A549 (cell line): ENCODE results near the gene PTPDC1. TPM values are rescaled to one million over a fixed set of nuclear protein-coding genes. Genes with fewer than 3 reads are reported as not detected.

ENCODE experiments used
- ATAC-seq, 2 experiments: fragments of 200-7000 bp in 1 of 2; fragments of >200 bp in 1 of 2; cut with Nextera tagmentation in 1 of 2; cut with Tn5 transposase in 1 of 2; 3 replicates each; pipeline versions ENCODE4 v1.8.0 to v1.9.1; 2018 to 2020; ENCODE audit warnings: mild to moderate bottlenecking in 1 of 2, moderate library complexity in 1 of 2
- CTCF ChIA-PET: fragments of 300-600 bp; sonication (Branson Sonifier 250); formaldehyde crosslinking; extraction: SDS; loops from one replicate; lab custom pipeline; 2021; ENCODE audit warnings: antibody characterized with exemption, inconsistent platforms; lab: Yijun Ruan, JAX
- POLR2A ChIA-PET: fragments of 350-600 bp; formaldehyde crosslinking; extraction: SDS; loops from one replicate; lab custom pipeline; 2021; ENCODE audit warnings: antibody characterized with exemption, inconsistent platforms; lab: Yijun Ruan, JAX
- DNase-seq, 2 experiments: peaks; one replicate each; pipeline versions ENCODE4 v3.0.0 to v3.0.0-alpha.2; 2011 to 2016; ENCODE audit warnings: low read depth in 1 of 2, low spot score in 1 of 2
- FAIRE-seq: peaks from 2 replicates; lab custom pipeline; 2011; peaks lifted over from hg19 to GRCh38; lab: Jason Lieb, UNC
- H3K27ac ChIP-seq, 2 experiments: fragments of >200 bp; sonication (Bioruptor Twin); formaldehyde crosslinking; 3 replicates each; pipeline ENCODE4 v1.5.1; 2016 to 2017
- H3K4me1 ChIP-seq: fragments of >200 bp; sonication (Bioruptor Twin); formaldehyde crosslinking; 3 replicates; pipeline ENCODE4 v1.6.1; 2016
- H3K4me2 ChIP-seq: fragments of >200 bp; sonication (Bioruptor Twin); formaldehyde crosslinking; 3 replicates; pipeline ENCODE4 v1.6.1; 2016
- H3K4me3 ChIP-seq: fragments of >200 bp; sonication (Bioruptor Twin); formaldehyde crosslinking; 3 replicates; pipeline ENCODE4 v1.5.1; 2016
- H3K9me3 ChIP-seq: fragments of >200 bp; sonication (Bioruptor Twin); formaldehyde crosslinking; 3 replicates; pipeline ENCODE4 v1.6.1; 2016
- BHLHE40 ChIP-seq: IDR thresholded peaks from 2 replicates; pipeline ENCODE4 v1.6.1; 2012; ENCODE audit warnings: low read depth, low read length, inconsistent platforms
- CEBPB ChIP-seq, 2 experiments: fragments of >200 bp in 1 of 2; sonication (Bioruptor Twin) in 1 of 2; formaldehyde crosslinking in 1 of 2; IDR thresholded peaks; 2 replicates each; pipeline ENCODE4 v1.6.1; 2012 to 2016
- CHD2 ChIP-seq: fragments of 150-350 bp; IDR thresholded peaks from 2 replicates; pipeline ENCODE4 v1.6.1; 2014; ENCODE audit warnings: low read length; ENCODE audit not compliant: partially characterized antibody
- CHD4 ChIP-seq: fragments of 200-600 bp; sonication (generic); IDR thresholded peaks from 2 replicates; pipeline ENCODE4 v1.6.1; 2016; ENCODE audit warnings: antibody characterized with exemption, mild to moderate bottlenecking, borderline replicate concordance
- ESRRA ChIP-seq: fragments of 150-350 bp; IDR thresholded peaks from 2 replicates; pipeline ENCODE4 v1.6.1; 2014; ENCODE audit warnings: mild to moderate bottlenecking, low read length, borderline replicate concordance
- FOSL2 ChIP-seq, 2 experiments: fragments of 450-650 bp in 1 of 2; fragments of >200 bp in 1 of 2; sonication (Bioruptor Twin) in 1 of 2; formaldehyde crosslinking; IDR thresholded peaks; 2 replicates each; pipeline versions ENCODE4 v1.5.0 to v1.6.1; 2016 to 2020; ENCODE audit warnings: mild to moderate bottlenecking in 1 of 2, moderate library complexity in 1 of 2
- FOXS1 ChIP-seq: fragments of 250-450 bp; sonication (Bioruptor Pico); IDR thresholded peaks from 2 replicates; pipeline ENCODE4 v1.5.0; 2020; ENCODE audit warnings: mild to moderate bottlenecking, moderate library complexity
- HEYL ChIP-seq: fragments of 250-450 bp; sonication (Bioruptor Pico); IDR thresholded peaks from 2 replicates; pipeline ENCODE4 v1.8.0; 2021; ENCODE audit warnings: mild to moderate bottlenecking, moderate library complexity
- JUN ChIP-seq, 2 experiments: fragments of >200 bp; sonication (Bioruptor Twin); formaldehyde crosslinking; IDR thresholded peaks; 2 replicates in 1 of 2; 3 replicates in 1 of 2; pipeline ENCODE4 v1.6.1; 2016 to 2017
- JUNB ChIP-seq: fragments of >200 bp; sonication (Bioruptor Twin); formaldehyde crosslinking; IDR thresholded peaks from 2 replicates; pipeline ENCODE4 v1.6.1; 2016
- MAFK ChIP-seq: fragments of 450-650 bp; IDR thresholded peaks from 2 replicates; pipeline ENCODE4 v1.6.1; 2014; ENCODE audit not compliant: partially characterized antibody
- PHF8 ChIP-seq: fragments of 200-600 bp; sonication (generic); IDR thresholded peaks from 2 replicates; pipeline ENCODE4 v1.6.1; 2016; ENCODE audit warnings: low read depth, mild to moderate bottlenecking, antibody characterized with exemption, moderate library complexity, borderline replicate concordance
- POLR2AphosphoS2 ChIP-seq: conservative IDR thresholded peaks from 2 replicates; pipeline ENCODE4 v1.6.1; 2012; ENCODE audit warnings: low read length, improper control_type of control experiment, inconsistent platforms
- RAD21 ChIP-seq, 2 experiments: fragments of >200 bp in 1 of 2; sonication (Bioruptor Twin) in 1 of 2; formaldehyde crosslinking in 1 of 2; IDR thresholded peaks in 1 of 2; conservative IDR thresholded peaks in 1 of 2; 2 replicates in 1 of 2; 3 replicates in 1 of 2; pipeline ENCODE4 v1.6.1; 2012 to 2018; ENCODE audit warnings: inconsistent platforms in 1 of 2
- RARB ChIP-seq: fragments of 250-450 bp; sonication (Bioruptor Pico); IDR thresholded peaks from 2 replicates; pipeline ENCODE4 v1.8.0; 2021; ENCODE audit warnings: mild to moderate bottlenecking, moderate library complexity
- RCOR1 ChIP-seq: fragments of 150-350 bp; IDR thresholded peaks from 2 replicates; pipeline ENCODE4 v1.6.1; 2014; ENCODE audit warnings: antibody characterized with exemption, low read length, low read depth
- SMC3 ChIP-seq: fragments of >200 bp; sonication (Bioruptor Twin); formaldehyde crosslinking; IDR thresholded peaks from 3 replicates; pipeline ENCODE4 v1.6.1; 2018; ENCODE audit warnings: inconsistent platforms
- TP53 ChIP-seq: fragments of 250-450 bp; sonication (Bioruptor Pico); IDR thresholded peaks from 2 replicates; pipeline ENCODE4 v1.5.0; 2021; ENCODE audit warnings: mild to moderate bottlenecking, moderate library complexity
- ZC3H11A ChIP-seq: fragments of 450-650 bp; IDR thresholded peaks from 2 replicates; pipeline ENCODE4 v1.6.1; 2014; ENCODE audit warnings: antibody characterized with exemption, mild to moderate bottlenecking
- ZFP36 ChIP-seq: fragments of 450-650 bp; IDR thresholded peaks from 2 replicates; pipeline ENCODE4 v1.6.1; 2014; ENCODE audit warnings: borderline replicate concordance; ENCODE audit not compliant: partially characterized antibody
- WGBS: methylation state at CpG from one replicate; pipeline ENCODE4 v1.1.6; 2017; ENCODE audit errors: missing lambda C conversion rate; 5-methylcytosine and 5-hydroxymethylcytosine counted together
- polyA minus RNA-seq: library from RNA; depleted of rRNA, polyadenylated mRNA; stranded (reverse); fragments of >200 nt; gene quantifications from 2 replicates; pipeline ENCODE4 v1.2.3, GENCODE V29; 2011; rRNA and poly(A)+ RNA removed
- polyA plus RNA-seq, 4 experiments: library from polyadenylated mRNA; depleted of rRNA in 3 of 4; stranded (reverse); fragments of >200 nt; fragmentation: RNase III in 1 of 4; extraction: RNeasy Plus Mini Kit Qiagen cat#74134 plus additional on column Dnase treatment in 1 of 4; gene quantifications; 2 replicates in 3 of 4; 3 replicates in 1 of 4; pipeline ENCODE4 v1.2.3, GENCODE V29; 2011 to 2017
- TF ChIP-seq, protein P1 (sequence below): IDR thresholded peaks from 2 replicates; pipeline ENCODE4 v1.6.1; 2012
- TF ChIP-seq, protein P2 (sequence below): fragments of 250-450 bp; sonication (Bioruptor Pico); IDR thresholded peaks from 2 replicates; pipeline ENCODE4 v1.5.0; 2021; ENCODE audit warnings: mild to moderate bottlenecking, moderate library complexity, borderline replicate concordance

PTPDC1 gene, protein sequence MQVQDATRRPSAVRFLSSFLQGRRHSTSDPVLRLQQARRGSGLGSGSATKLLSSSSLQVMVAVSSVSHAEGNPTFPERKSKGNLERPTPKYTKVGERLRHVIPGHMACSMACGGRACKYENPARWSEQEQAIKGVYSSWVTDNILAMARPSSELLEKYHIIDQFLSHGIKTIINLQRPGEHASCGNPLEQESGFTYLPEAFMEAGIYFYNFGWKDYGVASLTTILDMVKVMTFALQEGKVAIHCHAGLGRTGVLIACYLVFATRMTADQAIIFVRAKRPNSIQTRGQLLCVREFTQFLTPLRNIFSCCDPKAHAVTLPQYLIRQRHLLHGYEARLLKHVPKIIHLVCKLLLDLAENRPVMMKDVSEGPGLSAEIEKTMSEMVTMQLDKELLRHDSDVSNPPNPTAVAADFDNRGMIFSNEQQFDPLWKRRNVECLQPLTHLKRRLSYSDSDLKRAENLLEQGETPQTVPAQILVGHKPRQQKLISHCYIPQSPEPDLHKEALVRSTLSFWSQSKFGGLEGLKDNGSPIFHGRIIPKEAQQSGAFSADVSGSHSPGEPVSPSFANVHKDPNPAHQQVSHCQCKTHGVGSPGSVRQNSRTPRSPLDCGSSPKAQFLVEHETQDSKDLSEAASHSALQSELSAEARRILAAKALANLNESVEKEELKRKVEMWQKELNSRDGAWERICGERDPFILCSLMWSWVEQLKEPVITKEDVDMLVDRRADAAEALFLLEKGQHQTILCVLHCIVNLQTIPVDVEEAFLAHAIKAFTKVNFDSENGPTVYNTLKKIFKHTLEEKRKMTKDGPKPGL
- polyA plus RNA-seq (2011; rRNA removed) = 15.1 and 16.9 TPM in 2 replicates
- 3.6 and 4.2 TPM in 2 replicates for polyA plus RNA-seq (2012; cell fraction: cytosol; rRNA removed)
- polyA plus RNA-seq (2012; cell fraction: nucleus; rRNA removed) = 5.1 and 7.0 TPM in 2 replicates
- polyA plus RNA-seq (2017; fragmentation: RNase III; extraction: RNeasy Plus Mini Kit Qiagen cat#74134 plus additional on column Dnase treatment) = 3.6 to 3.9 TPM (median 3.8 TPM) in 3 replicates
- polyA minus RNA-seq = 15.9 and 18.1 TPM in 2 replicates

DNA sequence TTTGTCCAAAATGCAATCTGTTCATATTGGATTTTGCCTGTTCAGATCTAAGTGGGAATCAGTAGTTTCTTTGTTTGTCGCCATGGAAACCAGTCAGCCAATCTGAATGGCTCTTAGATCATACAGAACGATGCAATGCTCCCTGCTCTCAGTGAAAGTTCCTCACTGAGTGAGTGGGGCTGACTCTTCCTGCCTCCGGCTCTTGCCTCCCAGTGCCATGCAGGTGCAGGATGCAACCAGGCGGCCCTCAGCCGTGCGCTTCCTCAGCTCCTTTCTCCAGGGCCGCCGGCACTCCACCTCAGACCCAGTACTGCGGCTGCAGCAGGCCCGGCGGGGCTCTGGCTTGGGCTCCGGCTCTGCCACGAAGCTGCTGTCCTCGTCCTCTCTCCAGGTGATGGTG lies at the start of gene PTPDC1:
Gene PTPDC1 (plus strand): TSS at position 151 of the 400 bp plus-strand sequence. CDS start 67 bp downstream, at position 218.
- CTCF ChIA-PET = interaction anchor here (1.2 to 2.0 kb wide), 3 partner anchors 19 to 129 kb away, joined by 3 to 9 read pairs (median 8); no protein-coding TSS in a partner anchor
- peak in 1 of 2 experiments; percentile 33 for DNase-seq
- no peak within 1 kb of the TSS for H3K4me3 ChIP-seq
- peak within 1 kb of the TSS; percentile 46 to 74; a peak in 5 of 6 replicates for H3K27ac ChIP-seq
- H3K9me3 ChIP-seq = no peaks in the 10 kb centered on the region
- peak in 1 of 2 experiments; percentile 78; a peak in 4 of 6 replicates for ATAC-seq
- TF ChIP-seq JUN (IDR thresholded peaks at IDR 0.05) (no peak), BHLHE40 (no peak), RAD21 (conservative IDR thresholded peaks at IDR 0.05 in 1 of 2, IDR thresholded peaks at IDR 0.05 in 1 of 2) (no peak), POLR2AphosphoS2 (no peak)
- TF ChIP-seq, protein P1, sequence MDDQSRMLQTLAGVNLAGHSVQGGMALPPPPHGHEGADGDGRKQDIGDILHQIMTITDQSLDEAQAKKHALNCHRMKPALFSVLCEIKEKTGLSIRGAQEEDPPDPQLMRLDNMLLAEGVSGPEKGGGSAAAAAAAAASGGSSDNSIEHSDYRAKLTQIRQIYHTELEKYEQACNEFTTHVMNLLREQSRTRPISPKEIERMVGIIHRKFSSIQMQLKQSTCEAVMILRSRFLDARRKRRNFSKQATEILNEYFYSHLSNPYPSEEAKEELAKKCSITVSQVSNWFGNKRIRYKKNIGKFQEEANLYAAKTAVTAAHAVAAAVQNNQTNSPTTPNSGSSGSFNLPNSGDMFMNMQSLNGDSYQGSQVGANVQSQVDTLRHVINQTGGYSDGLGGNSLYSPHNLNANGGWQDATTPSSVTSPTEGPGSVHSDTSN = no peak
- 94% methylated on average over 14 of the region's 14 CpGs for WGBS
- peaks cover 18% of the 10 kb centered on the region; the same call in 2 of the 3 replicates for H3K4me1 ChIP-seq
- FAIRE-seq = no peak
- POLR2A ChIA-PET = no interaction called here
- H3K4me2 ChIP-seq = peak within 1 kb of the TSS; percentile 1; the same call in 1 of the 3 replicates

DNA sequence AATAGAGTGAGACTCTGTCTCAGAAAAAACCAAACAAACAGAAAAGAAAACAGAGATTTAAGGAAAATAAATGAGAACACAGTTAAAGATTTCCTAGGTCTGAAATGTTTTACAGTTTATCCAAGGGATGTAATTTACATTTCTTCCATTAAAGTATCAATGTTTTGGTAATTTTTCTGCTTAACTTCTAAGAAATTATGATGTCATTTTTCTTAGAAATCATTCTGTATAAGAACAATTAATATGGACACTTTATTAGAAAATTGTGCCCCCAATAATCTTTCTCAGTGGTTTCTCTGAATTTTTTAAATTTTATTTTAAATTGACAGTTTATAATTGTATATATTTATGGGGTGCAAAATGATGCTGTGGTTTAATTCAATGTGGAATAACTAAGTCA lies 49.8 kb upstream of the PTPDC1 start:
- CTCF ChIA-PET = no interaction called here
- DNase-seq (no peak), FAIRE-seq (no peak), ATAC-seq (no peak)
- H3K4me3 ChIP-seq = no peak overlapping the region
- POLR2A ChIA-PET = no interaction called here
- no peaks in the 10 kb centered on the region for H3K9me3 ChIP-seq
- TF ChIP-seq RARB (CRISPR knock-in tag) (no peak), HEYL (no peak), ESRRA (no peak), PHF8 (no peak), ZC3H11A (no peak), CHD4 (no peak), ZFP36 (no peak), FOSL2 (IDR thresholded peaks at IDR 0.05) (no peak), FOSL2 (CRISPR knock-in tag; IDR thresholded peaks at IDR 0.05) (no peak), POLR2AphosphoS2 (no peak), FOXS1 (CRISPR knock-in tag) (no peak), RCOR1 (no peak), TP53 (CRISPR knock-in tag) (no peak), SMC3 (no peak), MAFK (no peak), CHD2 (no peak), JUNB (no peak), CEBPB (IDR thresholded peaks at IDR 0.05) (no peak)
- TF ChIP-seq, protein P2, sequence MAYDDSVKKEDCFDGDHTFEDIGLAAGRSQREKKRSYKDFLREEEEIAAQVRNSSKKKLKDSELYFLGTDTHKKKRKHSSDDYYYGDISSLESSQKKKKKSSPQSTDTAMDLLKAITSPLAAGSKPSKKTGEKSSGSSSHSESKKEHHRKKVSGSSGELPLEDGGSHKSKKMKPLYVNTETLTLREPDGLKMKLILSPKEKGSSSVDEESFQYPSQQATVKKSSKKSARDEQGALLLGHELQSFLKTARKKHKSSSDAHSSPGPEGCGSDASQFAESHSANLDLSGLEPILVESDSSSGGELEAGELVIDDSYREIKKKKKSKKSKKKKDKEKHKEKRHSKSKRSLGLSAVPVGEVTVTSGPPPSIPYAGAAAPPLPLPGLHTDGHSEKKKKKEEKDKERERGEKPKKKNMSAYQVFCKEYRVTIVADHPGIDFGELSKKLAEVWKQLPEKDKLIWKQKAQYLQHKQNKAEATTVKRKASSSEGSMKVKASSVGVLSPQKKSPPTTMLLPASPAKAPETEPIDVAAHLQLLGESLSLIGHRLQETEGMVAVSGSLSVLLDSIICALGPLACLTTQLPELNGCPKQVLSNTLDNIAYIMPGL (CRISPR knock-in tag) = no peak
- no peak overlapping the region for H3K4me2 ChIP-seq
- H3K4me1 ChIP-seq = peaks cover 6% of the 10 kb centered on the region; the same call in 1 of the 3 replicates
- no peak overlapping the region for H3K27ac ChIP-seq
